Prostate gland (tissue), 2 donors: Measurements from ENCODE around the gene SAMM50. TPM values are rescaled to one million over a fixed set of nuclear protein-coding genes. Genes with fewer than 3 reads are reported as not detected.

Experiments used
- DNase-seq: peaks from one replicate; pipeline ENCODE4 v3.0.0-alpha.2; 2019; ENCODE audit warnings: low spot score
- H3K27ac ChIP-seq, 2 donors: fragments of 200-600 bp; sonication (generic); 2 replicates each; pipeline ENCODE4 v1.5.1; 2017 to 2019
- H3K27me3 ChIP-seq: fragments of 200-600 bp; sonication (generic); replicated peaks from 2 replicates; pipeline ENCODE4 v1.5.1; 2019; ENCODE audit not compliant: insufficient read depth
- H3K36me3 ChIP-seq, 2 donors: fragments of 200-600 bp; sonication (generic); 1 replicate in 1 of 2; 2 replicates in 1 of 2; pipeline versions ENCODE4 v1.5.1 to v1.8.1; 2017 to 2019
- H3K4me1 ChIP-seq: fragments of 200-600 bp; sonication (generic); replicated peaks from 2 replicates; pipeline ENCODE4 v1.5.1; 2019
- H3K4me3 ChIP-seq, 2 donors: fragments of 200-600 bp; sonication (generic); 2 replicates each; pipeline ENCODE4 v1.5.1; 2017 to 2019
- H3K9me3 ChIP-seq: fragments of 200-600 bp; sonication (generic); 2 replicates; pipeline ENCODE4 v1.5.1; 2017
- CTCF ChIP-seq, 4 experiments: fragments of 200-600 bp in 2 of 4; fragments of 450-650 bp in 2 of 4; sonication (generic) in 2 of 4; IDR thresholded peaks; 1 replicate in 3 of 4; 2 replicates in 1 of 4; pipeline ENCODE4 v1.5.1; 2016 to 2019; ENCODE audit warnings: antibody characterized with exemption in 4 of 4, mild to moderate bottlenecking in 2 of 4, moderate library complexity in 2 of 4
- POLR2A ChIP-seq: fragments of 450-650 bp; IDR thresholded peaks from one replicate; pipeline ENCODE4 v1.6.1; 2016; ENCODE audit warnings: antibody characterized with exemption, mild to moderate bottlenecking
- POLR2AphosphoS5 ChIP-seq: sonication (generic); formaldehyde crosslinking; IDR thresholded peaks from one replicate; pipeline ENCODE4 v1.6.1; 2017; ENCODE audit warnings: antibody characterized with exemption
- WGBS: methylation state at CpG from one replicate; pipeline ENCODE4 v1.1.5; 2018; 5-methylcytosine and 5-hydroxymethylcytosine counted together
- intact Hi-C: fragments of 100-400 bp; cut with DNase I; formaldehyde crosslinking; loops from one replicate; pipeline ENCODE4 v1.14.2; 2022
- total RNA-seq, 2 donors: library from RNA; depleted of rRNA; stranded (reverse); fragments of >200 nt; gene quantifications; one replicate each; pipeline ENCODE4 v1.1.0, GENCODE V29; 2016

Gene SAMM50
- total RNA-seq, 2 donors from 2014 or later: 32.3 to 43.2 TPM

GRCh38 chr22:43998679-43999264, 43.5 kb downstream of the SAMM50 start:
- TF ChIP-seq POLR2A (no peak), CTCF (IDR thresholded peaks at IDR 0.05) (no peak), POLR2AphosphoS5 (no peak)
- 80% methylated on average over 15 of the region's 15 CpGs for WGBS
- DNase-seq: no peak
- Histone ChIP-seq H3K9me3 (no peaks in the 10 kb centered on the region), H3K27me3 (no peaks in the 10 kb centered on the region), H3K27ac (no peak overlapping the region), H3K36me3 (peaks cover 0 to 8% of the 10 kb centered on the region in 2 donors), H3K4me3 (no peak overlapping the region), H3K4me1 (no peaks in the 10 kb centered on the region)
- intact Hi-C loops: loop anchor here (10.0 kb wide), 1 partner anchor 326 kb away; no protein-coding TSS in a partner anchor

GRCh38 chr22:43999378-43999777, 44.1 kb downstream of the SAMM50 start:
- Histone ChIP-seq H3K27ac (no peak overlapping the region), H3K4me1 (no peaks in the 10 kb centered on the region), H3K4me3 (no peak overlapping the region), H3K27me3 (no peaks in the 10 kb centered on the region), H3K36me3 (peaks cover 0 to 8% of the 10 kb centered on the region in 2 donors), H3K9me3 (no peaks in the 10 kb centered on the region)
- intact Hi-C loops: loop anchor here (10.0 kb wide), 1 partner anchor 325 kb away; no protein-coding TSS in a partner anchor
- no peak for DNase-seq
- TF ChIP-seq POLR2A (no peak), POLR2AphosphoS5 (no peak), CTCF (IDR thresholded peaks at IDR 0.05) (no peak)
- WGBS: 83% methylated on average over 3 of the region's 3 CpGs

GRCh38 chr22:44000123-44000522, 44.9 kb downstream of the SAMM50 start:
- Histone ChIP-seq H3K36me3 (peaks cover 0 to 8% of the 10 kb centered on the region in 2 donors), H3K27ac (no peak overlapping the region), H3K4me1 (no peaks in the 10 kb centered on the region), H3K27me3 (no peaks in the 10 kb centered on the region), H3K4me3 (no peak overlapping the region), H3K9me3 (no peaks in the 10 kb centered on the region)
- TF ChIP-seq POLR2A (no peak), CTCF (IDR thresholded peaks at IDR 0.05) (no peak), POLR2AphosphoS5 (no peak)
- WGBS: 94% methylated on average over 4 of the region's 4 CpGs
- intact Hi-C loops: no loop called here
- DNase-seq: no peak

GRCh38 chr22:44001521-44001920, 46.3 kb downstream of the SAMM50 start:
- WGBS: 77% methylated on average over 7 of the region's 7 CpGs

More at GRCh38 chr22:44001521-44001920, 46.3 kb downstream of the SAMM50 start:
- no peaks in the 10 kb centered on the region for H3K9me3 ChIP-seq
- no peak overlapping the region for H3K27ac ChIP-seq
- intact Hi-C loops: no loop called here
- DNase-seq: no peak
- H3K4me3 ChIP-seq: no peak overlapping the region
- TF ChIP-seq POLR2AphosphoS5: no peak
- no peak for TF ChIP-seq POLR2A
- no peak for TF ChIP-seq CTCF (IDR thresholded peaks at IDR 0.05)
- peaks cover 0 to 5% of the 10 kb centered on the region in 2 donors for H3K36me3 ChIP-seq
- H3K4me1 ChIP-seq: no peaks in the 10 kb centered on the region
- H3K27me3 ChIP-seq: no peaks in the 10 kb centered on the region
